GM23248 (cell line): ENCODE results near the gene ZNF385B. TPM values are rescaled to one million over a fixed set of nuclear protein-coding genes. Genes with fewer than 3 reads are reported as not detected.

Experiments used
- DNase-seq: peaks from one replicate; pipeline ENCODE4 v3.0.0-alpha.2; 2015
- H2AFZ ChIP-seq: fragments of 200-600 bp; sonication (generic); 2 replicates; pipeline ENCODE4 v1.6.1; 2016; ENCODE audit warnings: antibody characterized with exemption
- H3F3A ChIP-seq: fragments of 200-600 bp; sonication (generic); 2 replicates; pipeline ENCODE4 v1.6.1; 2016; ENCODE audit warnings: mild to moderate bottlenecking, antibody characterized with exemption, mixed run types; ENCODE audit not compliant: insufficient read depth
- H3K27ac ChIP-seq: fragments of 200-600 bp; sonication (generic); 2 replicates; pipeline ENCODE4 v1.5.1; 2016; ENCODE audit warnings: mild to moderate bottlenecking
- H3K27me3 ChIP-seq: fragments of 200-600 bp; sonication (generic); replicated peaks from 2 replicates; pipeline ENCODE4 v1.6.1; 2016; ENCODE audit warnings: mild to moderate bottlenecking; ENCODE audit not compliant: insufficient read depth
- H3K36me3 ChIP-seq: fragments of 200-600 bp; sonication (generic); 2 replicates; pipeline ENCODE4 v1.6.1; 2016; ENCODE audit warnings: low read depth, mild to moderate bottlenecking
- H3K4me1 ChIP-seq: fragments of 200-600 bp; sonication (generic); 2 replicates; pipeline ENCODE4 v1.6.1; 2016; ENCODE audit warnings: mild to moderate bottlenecking; ENCODE audit not compliant: insufficient read depth
- H3K4me2 ChIP-seq: fragments of 200-600 bp; sonication (generic); one replicate; pipeline ENCODE4 v1.6.1; 2016; ENCODE audit warnings: mild to moderate bottlenecking; ENCODE audit not compliant: unreplicated experiment
- H3K4me3 ChIP-seq: fragments of 200-600 bp; sonication (generic); 2 replicates; pipeline ENCODE4 v1.5.1; 2016; ENCODE audit warnings: mild to moderate bottlenecking
- H3K79me2 ChIP-seq: fragments of 200-600 bp; sonication (generic); 2 replicates; pipeline ENCODE4 v1.6.1; 2016; ENCODE audit warnings: mild to moderate bottlenecking; ENCODE audit not compliant: insufficient read depth
- H3K9ac ChIP-seq: fragments of 200-600 bp; sonication (generic); 2 replicates; pipeline ENCODE4 v1.6.1; 2016; ENCODE audit warnings: mild to moderate bottlenecking
- H3K9me2 ChIP-seq: fragments of 200-600 bp; sonication (generic); 2 replicates; pipeline ENCODE4 v1.6.1; 2016; ENCODE audit warnings: mixed run types, mild to moderate bottlenecking, moderate library complexity; ENCODE audit not compliant: insufficient read depth
- H3K9me3 ChIP-seq: fragments of 200-600 bp; sonication (generic); one replicate; pipeline ENCODE4 v1.6.1; 2017; ENCODE audit warnings: low read depth
- H4K20me1 ChIP-seq: fragments of 200-600 bp; sonication (generic); 2 replicates; pipeline ENCODE4 v1.6.0; 2016; ENCODE audit not compliant: insufficient read depth
- EZH2 ChIP-seq: fragments of 200-600 bp; sonication (generic); IDR thresholded peaks from 2 replicates; pipeline ENCODE4 v1.6.1; 2018; ENCODE audit warnings: antibody characterized with exemption, mild to moderate bottlenecking; ENCODE audit not compliant: insufficient read depth, poor library complexity, severe bottlenecking
- EZH2phosphoT487 ChIP-seq: fragments of 200-600 bp; sonication (generic); IDR thresholded peaks from 2 replicates; pipeline ENCODE4 v1.6.1; 2018; ENCODE audit warnings: antibody characterized with exemption, moderate library complexity, mild to moderate bottlenecking, low read depth; ENCODE audit not compliant: insufficient read depth
- WGBS, 2 experiments: methylation state at CpG; one replicate each; pipeline ENCODE4 v1.1.6; 2015 to 2017; ENCODE audit warnings: low lambda C conversion rate in 2 of 2, low coverage in 1 of 2; ENCODE audit errors: missing lambda C conversion rate in 2 of 2; 5-methylcytosine and 5-hydroxymethylcytosine counted together
- in situ Hi-C: fragments of 300-500 bp; cut with MboI; formaldehyde crosslinking; loops from 2 replicates; pipeline ENCODE4 v1.15.0; 2020
- polyA plus RNA-seq: library from polyadenylated mRNA; unstranded; fragments of >200 nt; fragmentation: Nextera tagmentation; extraction: Ambion mirVana; gene quantifications from 2 replicates; pipeline ENCODE4 v1.2.1, GENCODE V29; 2016
- total RNA-seq: library from RNA; depleted of rRNA; stranded (reverse); fragments of >200 nt; shearing (Covaris generic); gene quantifications from 2 replicates; pipeline ENCODE4 v1.2.3, GENCODE V29; 2014

Gene ZNF385B
- total and polyA plus RNA-seq, 2 experiments from 2014 or later, result 0.30 TPM; not detected in 1

- H3K79me2 ChIP-seq, result no peaks in the 10 kb centered on the region
- in situ Hi-C loops, result no loop called here
- no peak overlapping the region for H3K9ac ChIP-seq
- no peak overlapping the region for H3K4me3 ChIP-seq
- no peaks in the 10 kb centered on the region for H3F3A ChIP-seq
- no peak overlapping the region for H2AFZ ChIP-seq
- TF ChIP-seq EZH2phosphoT487 (no peak), EZH2 (no peak)
- H4K20me1 ChIP-seq, result no peaks in the 10 kb centered on the region
- H3K36me3 ChIP-seq, result no peaks in the 10 kb centered on the region
- no peak overlapping the region for H3K4me2 ChIP-seq
- H3K27me3 ChIP-seq, result no peaks in the 10 kb centered on the region; the same call in none of the 2 replicates
- H3K27ac ChIP-seq, result no peak overlapping the region
- 38 to 43% methylated on average over 2 of the region's 2 CpGs for WGBS, 2 experiments
- DNase-seq, result no peak
- H3K9me2 ChIP-seq, result no peaks in the 10 kb centered on the region
- no peaks in the 10 kb centered on the region for H3K9me3 ChIP-seq
- H3K4me1 ChIP-seq, result no peaks in the 10 kb centered on the region
These were observed 57.2 kb downstream of the ZNF385B start for GRCh38 chr2:179804206-179804605.

DNA sequence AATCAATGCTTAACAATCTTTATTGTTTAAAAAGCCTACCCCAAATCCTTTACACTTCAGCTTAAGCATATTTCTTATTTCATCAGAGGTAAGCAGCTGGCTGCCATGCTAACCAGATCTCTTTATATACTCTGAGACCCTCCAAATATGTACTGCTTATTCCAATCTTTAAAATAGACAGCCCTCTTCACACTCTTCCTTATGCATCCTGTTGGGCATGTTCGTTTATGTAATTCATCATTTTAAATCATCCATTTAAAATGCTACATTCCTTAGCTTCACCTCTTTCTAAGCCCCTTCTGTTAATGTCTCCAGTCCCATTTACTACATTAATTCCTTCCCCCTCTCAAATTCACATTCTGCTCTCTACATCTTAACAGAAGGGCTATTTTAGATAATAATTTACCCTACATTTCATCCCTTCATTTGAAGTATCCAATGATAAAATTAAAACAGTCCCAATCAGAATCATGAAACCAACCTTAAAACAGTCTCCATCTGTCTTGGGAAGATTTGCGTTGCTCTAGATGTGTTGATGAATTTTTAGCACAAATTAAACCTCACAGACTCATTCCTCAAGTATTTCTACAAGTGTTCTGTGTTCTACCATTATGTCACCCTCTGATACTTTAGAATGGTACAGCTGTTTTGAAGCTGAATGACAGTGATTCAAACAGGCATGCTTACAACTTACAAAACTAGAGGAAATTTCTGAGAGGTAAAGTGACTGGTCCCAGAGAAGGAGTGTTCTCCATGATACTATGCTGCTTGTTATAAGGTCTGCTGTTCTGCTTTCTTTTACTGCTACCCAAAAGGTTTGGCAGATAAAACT, 59.1 kb downstream of the ZNF385B start:
- H4K20me1 ChIP-seq, result no peaks in the 10 kb centered on the region
- 14 to 17% methylated on average over 2 of the region's 2 CpGs for WGBS, 2 experiments

DNA sequence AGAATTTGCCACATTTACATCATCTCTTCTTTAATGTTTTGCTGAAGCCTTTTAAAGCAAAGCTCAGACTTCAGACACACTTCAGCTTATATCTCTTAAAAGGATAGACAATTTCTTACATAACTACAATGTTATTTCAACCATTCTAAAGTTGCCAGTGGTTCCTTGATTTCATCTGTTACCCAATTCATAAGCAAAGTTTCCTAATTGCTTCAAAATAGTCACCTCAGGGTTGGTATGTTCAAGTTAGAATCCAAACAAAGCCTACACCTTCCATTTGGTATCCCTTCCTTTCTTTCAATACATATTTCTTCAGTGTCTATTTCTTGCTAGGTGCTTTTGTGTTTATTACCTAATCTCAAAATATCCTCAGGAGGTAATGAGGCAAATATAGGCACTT, 60.6 kb downstream of the ZNF385B start:
- no peak for TF ChIP-seq EZH2phosphoT487
- no peak for TF ChIP-seq EZH2
- no peak for DNase-seq
- H3K4me1 ChIP-seq, result no peaks in the 10 kb centered on the region
- H3K9me3 ChIP-seq, result no peaks in the 10 kb centered on the region
- no peaks in the 10 kb centered on the region for H3K9me2 ChIP-seq
- H4K20me1 ChIP-seq, result no peaks in the 10 kb centered on the region
- H3F3A ChIP-seq, result no peaks in the 10 kb centered on the region
- no peak overlapping the region for H3K4me2 ChIP-seq
- no peak overlapping the region for H2AFZ ChIP-seq
- no peak overlapping the region for H3K4me3 ChIP-seq
- in situ Hi-C loops, result no loop called here
- H3K36me3 ChIP-seq, result no peaks in the 10 kb centered on the region
- H3K27me3 ChIP-seq, result peaks cover 9% of the 10 kb centered on the region
- H3K27ac ChIP-seq, result no peak overlapping the region
- H3K79me2 ChIP-seq, result no peaks in the 10 kb centered on the region
- H3K9ac ChIP-seq, result no peak overlapping the region

More for the DNA sequence above, 59.1 kb downstream of the ZNF385B start:
- TF ChIP-seq EZH2phosphoT487, result no peak
- TF ChIP-seq EZH2, result no peak
- H2AFZ ChIP-seq, result no peak overlapping the region
- no peak overlapping the region for H3K4me2 ChIP-seq
- H3K36me3 ChIP-seq, result no peaks in the 10 kb centered on the region
- in situ Hi-C loops, result no loop called here
- no peak overlapping the region for H3K27ac ChIP-seq
- H3K9me2 ChIP-seq, result no peaks in the 10 kb centered on the region
- H3F3A ChIP-seq, result no peaks in the 10 kb centered on the region
- H3K9ac ChIP-seq, result no peak overlapping the region
- H3K9me3 ChIP-seq, result no peaks in the 10 kb centered on the region
- H3K4me3 ChIP-seq, result no peak overlapping the region
- no peak for DNase-seq
- H3K27me3 ChIP-seq, result no peaks in the 10 kb centered on the region; the same call in none of the 2 replicates
- no peaks in the 10 kb centered on the region for H3K4me1 ChIP-seq
- H3K79me2 ChIP-seq, result no peaks in the 10 kb centered on the region

DNA sequence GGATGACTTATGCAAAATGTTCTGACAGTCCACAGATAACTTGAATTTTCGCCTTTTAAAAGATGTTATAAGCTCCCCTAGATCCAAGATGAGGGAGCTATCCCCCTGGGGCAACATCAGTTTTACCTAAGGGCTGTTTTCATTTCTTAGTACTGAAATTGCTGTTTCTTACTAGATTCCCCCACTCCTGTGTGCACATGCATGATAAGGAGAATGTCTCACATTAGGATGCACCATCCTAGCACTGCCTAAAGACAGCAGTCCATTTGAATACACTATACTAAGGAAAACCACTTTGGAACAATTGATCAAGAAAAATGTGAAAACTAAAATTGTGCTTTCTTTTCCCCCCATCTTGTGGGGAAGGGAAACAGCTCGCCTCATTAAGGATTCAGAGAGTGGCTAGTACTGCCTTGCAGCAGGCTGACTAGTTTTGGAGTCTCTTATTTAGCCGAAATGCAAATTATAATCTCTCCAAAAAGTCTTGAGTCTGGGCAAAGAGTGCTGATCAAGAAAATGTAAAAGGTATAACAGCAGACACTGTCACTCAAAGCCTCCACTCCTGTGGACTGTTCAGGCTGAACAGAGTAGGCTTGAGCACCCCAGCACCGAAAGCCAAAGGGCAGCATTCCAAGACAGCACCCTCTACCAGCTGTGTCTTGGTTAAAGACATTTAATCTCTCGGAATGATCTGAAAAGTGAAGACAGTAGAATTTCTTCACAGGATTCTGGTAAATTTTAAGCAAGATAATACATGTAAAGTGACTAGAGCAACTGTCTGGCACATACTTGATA, 65.0 kb downstream of the ZNF385B start:
- H3K4me1 ChIP-seq, result no peaks in the 10 kb centered on the region
- in situ Hi-C loops, result no loop called here
- DNase-seq, result no peak
- no peaks in the 10 kb centered on the region for H3K36me3 ChIP-seq
- 0 out of 2 replicates have a peak, but pooled peaks cover 10% of the 10 kb centered on the region for H3K27me3 ChIP-seq
- no peaks in the 10 kb centered on the region for H3K9me3 ChIP-seq
- TF ChIP-seq EZH2phosphoT487 (no peak), EZH2 (no peak)
- H3K27ac ChIP-seq, result no peak overlapping the region
- H3K79me2 ChIP-seq, result no peaks in the 10 kb centered on the region
- H4K20me1 ChIP-seq, result no peaks in the 10 kb centered on the region
- H3F3A ChIP-seq, result no peaks in the 10 kb centered on the region
- no peak overlapping the region for H3K4me3 ChIP-seq
- WGBS, 2 experiments, result 32 to 40% methylated on average over 5 of the region's 5 CpGs
- no peaks in the 10 kb centered on the region for H3K9me2 ChIP-seq
- no peak overlapping the region for H3K4me2 ChIP-seq
- no peak overlapping the region for H3K9ac ChIP-seq
- no peak overlapping the region for H2AFZ ChIP-seq
